H1 (cell line): ENCODE results near the gene CCDC91. TPM values are rescaled to one million over a fixed set of nuclear protein-coding genes. Genes with fewer than 3 reads are reported as not detected.

Source experiments
- CTCF ChIA-PET: fragments of 300-600 bp; sonication (Branson Sonifier 250); formaldehyde crosslinking; loops from one replicate; lab custom pipeline; 2021; ENCODE audit not compliant: partially characterized antibody; lab: Charles Lee
- POLR2A ChIA-PET: fragments of 300-600 bp; sonication (Branson Sonifier 250); formaldehyde crosslinking; loops from one replicate; lab custom pipeline; 2021; ENCODE audit warnings: inconsistent platforms; ENCODE audit not compliant: partially characterized antibody; lab: Charles Lee
- DNase-seq, 2 experiments: peaks; one replicate each; pipeline versions ENCODE4 v3.0.0 to v3.0.0-alpha.2; 2010 to 2022; ENCODE audit warnings: low spot score in 2 of 2, low read depth in 1 of 2, mixed read lengths in 1 of 2
- FAIRE-seq: peaks from 2 replicates; lab custom pipeline; 2011; peaks lifted over from hg19 to GRCh38; lab: Jason Lieb, UNC
- H2AFZ ChIP-seq: 2 replicates; pipeline ENCODE4 v1.8.1; 2012; ENCODE audit warnings: low read length, inconsistent platforms
- H2AK5ac ChIP-seq: 2 replicates; pipeline ENCODE4 v1.6.1; 2013; ENCODE audit warnings: low read depth, low read length
- H2BK120ac ChIP-seq: replicated peaks from 2 replicates; pipeline ENCODE3; 2013; ENCODE audit warnings: low read depth, low read length, inconsistent platforms
- H2BK12ac ChIP-seq: 2 replicates; pipeline ENCODE4 v1.6.1; 2013; ENCODE audit warnings: low read depth, low read length
- H2BK15ac ChIP-seq: 2 replicates; pipeline ENCODE4 v1.6.1; 2013; ENCODE audit warnings: low read length
- H2BK20ac ChIP-seq: 2 replicates; pipeline ENCODE4 v1.6.1; 2013; ENCODE audit warnings: low read length
- H2BK5ac ChIP-seq: 2 replicates; pipeline ENCODE4 v1.6.1; 2013; ENCODE audit warnings: low read depth, low read length
- H3K14ac ChIP-seq: 2 replicates; pipeline ENCODE4 v1.6.1; 2013; ENCODE audit warnings: inconsistent platforms; ENCODE audit not compliant: insufficient read length
- H3K18ac ChIP-seq: 2 replicates; pipeline ENCODE4 v1.6.1; 2013; ENCODE audit warnings: low read length; ENCODE audit errors: extremely low read depth
- H3K23ac ChIP-seq: 2 replicates; pipeline ENCODE4 v1.6.1; 2013; ENCODE audit warnings: inconsistent platforms; ENCODE audit not compliant: insufficient read length
- H3K23me2 ChIP-seq: 2 replicates; pipeline ENCODE4 v1.6.1; 2013; ENCODE audit warnings: low read depth, low read length
- H3K27ac ChIP-seq: 2 replicates; pipeline ENCODE4 v1.6.1; 2011; ENCODE audit warnings: low read depth, low read length, inconsistent platforms
- H3K27me3 ChIP-seq, 4 experiments: replicated peaks in 1 of 4; 1 replicate in 1 of 4; 2 replicates in 3 of 4; pipeline versions ENCODE4 v1.6.1 to v1.8.1; 2011 to 2013; ENCODE audit warnings: low read length in 3 of 4, mild to moderate bottlenecking in 3 of 4, inconsistent platforms in 2 of 4, mixed read lengths in 2 of 4, moderate library complexity in 1 of 4; ENCODE audit not compliant: control insufficient read depth in 3 of 4, insufficient read depth in 3 of 4; ENCODE audit errors: extremely low read depth in 1 of 4
- H3K36me3 ChIP-seq, 4 experiments: 2 replicates each; pipeline versions ENCODE4 v1.6.1 to v1.8.1; 2011 to 2013; ENCODE audit warnings: mild to moderate bottlenecking in 4 of 4, low read length in 3 of 4, moderate library complexity in 2 of 4, control low read depth in 1 of 4, inconsistent platforms in 1 of 4; ENCODE audit not compliant: insufficient read depth in 4 of 4, control insufficient read depth in 2 of 4
- H3K4ac ChIP-seq: replicated peaks from 2 replicates; pipeline ENCODE3; 2013; ENCODE audit warnings: low read length, low read depth, mixed read lengths, inconsistent platforms; ENCODE audit not compliant: insufficient read length
- H3K4me1 ChIP-seq, 4 experiments: replicated peaks in 1 of 4; 1 replicate in 1 of 4; 2 replicates in 3 of 4; pipeline versions ENCODE4 v1.6.1 to v1.8.1; 2011 to 2013; ENCODE audit warnings: low read length in 3 of 4, inconsistent platforms in 2 of 4, mixed read lengths in 1 of 4; ENCODE audit not compliant: insufficient read depth in 4 of 4, control insufficient read depth in 3 of 4
- H3K4me2 ChIP-seq, 2 experiments: 2 replicates each; pipeline versions ENCODE4 v1.6.1 to v1.8.1; 2011 to 2013; ENCODE audit warnings: low read depth in 2 of 2, low read length in 2 of 2, control low read depth in 1 of 2, inconsistent platforms in 1 of 2, mild to moderate bottlenecking in 1 of 2; ENCODE audit not compliant: insufficient read depth in 1 of 2
- H3K4me3 ChIP-seq, 4 experiments: fragments of 200-600, 300-600 bp in 1 of 4; sonication (generic), shearing (Covaris generic), sonication (Bioruptor Twin) in 1 of 4; 2 replicates each; pipeline versions ENCODE4 v1.5.1 to v1.8.1; 2011 to 2016; ENCODE audit warnings: low read length in 4 of 4, low read depth in 3 of 4, control low read depth in 2 of 4, inconsistent platforms in 2 of 4, mild to moderate bottlenecking in 2 of 4, mixed read lengths in 1 of 4, moderate library complexity in 1 of 4; ENCODE audit not compliant: insufficient read depth in 2 of 4; ENCODE audit errors: extremely low read depth in 1 of 4
- H3K56ac ChIP-seq: replicated peaks from 2 replicates; pipeline ENCODE3; 2013; ENCODE audit warnings: low read depth, mild to moderate bottlenecking, mixed read lengths, low read length, inconsistent platforms; ENCODE audit not compliant: insufficient read length
- H3K79me1 ChIP-seq: 2 replicates; pipeline ENCODE4 v1.6.1; 2013; ENCODE audit warnings: low read depth, low read length, control low read depth
- H3K79me2 ChIP-seq, 2 experiments: 2 replicates each; pipeline versions ENCODE4 v1.6.1 to v1.8.1; 2012 to 2013; ENCODE audit warnings: low read length in 2 of 2, mild to moderate bottlenecking in 2 of 2, inconsistent platforms in 1 of 2; ENCODE audit not compliant: insufficient read depth in 2 of 2, control insufficient read depth in 1 of 2
- H3K9ac ChIP-seq, 4 experiments: replicated peaks in 1 of 4; 1 replicate in 1 of 4; 2 replicates in 3 of 4; pipeline versions ENCODE4 v1.6.1 to v1.8.1; 2011 to 2013; ENCODE audit warnings: low read depth in 3 of 4, low read length in 3 of 4, control low read depth in 2 of 4, mild to moderate bottlenecking in 2 of 4, moderate library complexity in 2 of 4, inconsistent platforms in 1 of 4; ENCODE audit errors: extremely low read depth in 1 of 4
- H3K9me3 ChIP-seq, 2 experiments: 2 replicates each; pipeline versions ENCODE4 v1.6.1 to v1.8.1; 2012 to 2013; ENCODE audit warnings: mild to moderate bottlenecking in 2 of 2, moderate library complexity in 2 of 2, control low read depth in 1 of 2, inconsistent platforms in 1 of 2, low read depth in 1 of 2, low read length in 1 of 2, mixed read lengths in 1 of 2; ENCODE audit not compliant: insufficient read depth in 2 of 2
- H4K20me1 ChIP-seq, 2 experiments: replicated peaks in 1 of 2; 2 replicates each; pipeline versions ENCODE3 to v1.8.1; 2011 to 2013; ENCODE audit warnings: inconsistent platforms in 2 of 2, low read length in 2 of 2, mild to moderate bottlenecking in 1 of 2; ENCODE audit not compliant: insufficient read depth in 2 of 2, control insufficient read depth in 1 of 2
- H4K5ac ChIP-seq: 2 replicates; pipeline ENCODE4 v1.6.1; 2013; ENCODE audit warnings: low read length, low read depth, mixed read lengths, inconsistent platforms; ENCODE audit not compliant: insufficient read length
- H4K8ac ChIP-seq: 2 replicates; pipeline ENCODE4 v1.8.0; 2013; ENCODE audit warnings: mild to moderate bottlenecking, moderate library complexity, low read length, inconsistent platforms; ENCODE audit not compliant: insufficient read depth; ENCODE audit errors: extremely low read depth
- H4K91ac ChIP-seq: replicated peaks from 2 replicates; pipeline ENCODE3; 2013; ENCODE audit warnings: low read length, mixed read lengths, inconsistent platforms; ENCODE audit not compliant: insufficient read length
- MAFK ChIP-seq: IDR thresholded peaks from 2 replicates; pipeline ENCODE4 v1.6.1; 2012; ENCODE audit warnings: low read depth, mild to moderate bottlenecking, improper control_type of control experiment, low read length
- polyA plus RNA-seq, 7 experiments: library from polyadenylated mRNA; depleted of rRNA in 3 of 7; stranded (reverse) in 5 of 7; unstranded in 2 of 7; fragments of >200 nt in 5 of 7; fragments of 200-250 nt in 2 of 7; gene quantifications; 1 replicate in 5 of 7; 2 replicates in 1 of 7; 4 replicates in 1 of 7; pipeline versions ENCODE4 v1.2.1 to v1.2.3, GENCODE V29; 2011 to 2013; ENCODE audit warnings: missing spikeins in 2 of 7, mixed read lengths in 2 of 7
- total RNA-seq: library from RNA; stranded (reverse); fragmentation: NEBNext Ultra II Directional; extraction: Animal tissue kit (Norgen Biotek cat#: 25700); gene quantifications from 2 replicates; pipeline ENCODE4 v1.2.1, GENCODE V29; 2021
- TF ChIP-seq, protein P1 (sequence below): IDR thresholded peaks from 2 replicates; pipeline ENCODE4 v1.6.1; 2011; ENCODE audit warnings: low read depth, mild to moderate bottlenecking, low read length; ENCODE audit not compliant: insufficient read depth

CCDC91 gene
- total and polyA plus RNA-seq, 2 of the 8 experiments (the other 6 are each of a cell fraction or from before 2014, with no cell fraction given), result 8.6 to 23.1 TPM

DNA sequence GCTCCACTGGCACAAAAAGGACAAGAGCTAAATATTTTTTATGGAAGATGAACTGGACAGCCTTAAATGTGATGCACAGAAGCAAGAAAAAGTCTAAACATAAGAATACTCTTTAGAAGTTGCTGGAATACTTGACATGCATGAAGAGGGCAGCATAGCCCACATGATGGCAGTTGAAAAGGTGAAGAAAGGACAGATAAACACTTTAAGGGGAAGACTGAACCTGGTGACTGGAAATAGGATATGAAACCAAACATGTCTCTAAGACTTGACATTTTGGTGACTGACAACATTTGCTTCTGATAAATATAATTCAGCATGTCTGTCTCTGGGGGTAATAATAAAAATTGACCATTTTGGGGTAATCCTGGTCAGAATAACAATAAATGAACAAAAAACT is 273.1 kb downstream of the CCDC91 start:
- Histone ChIP-seq H3K9ac (no peak overlapping the region), H2BK12ac (no peak overlapping the region), H3K27me3 (no peaks in the 10 kb centered on the region), H3K27ac (no peak overlapping the region), H3K4me2 (no peak overlapping the region), H3K9me3 (peaks cover 3 to 5% of the 10 kb centered on the region in 2 experiments; a peak in 1 of 4 replicates), H3K36me3 (peaks cover 0 to 7% (median 0%) of the 10 kb centered on the region in 4 experiments; a peak in 3 of 8 replicates), H3K4me1 (peaks cover 0 to 18% (median 5%) of the 10 kb centered on the region in 4 experiments; a peak in 2 of 7 replicates), H4K5ac (no peak overlapping the region), H3K56ac (no peak overlapping the region), H2AK5ac (no peak overlapping the region), H3K23ac (no peak overlapping the region), H4K20me1 (no peaks in the 10 kb centered on the region)
- POLR2A ChIA-PET, result no interaction called here
- no peak for DNase-seq
- TF ChIP-seq MAFK, result no peak
- TF ChIP-seq, protein P1, sequence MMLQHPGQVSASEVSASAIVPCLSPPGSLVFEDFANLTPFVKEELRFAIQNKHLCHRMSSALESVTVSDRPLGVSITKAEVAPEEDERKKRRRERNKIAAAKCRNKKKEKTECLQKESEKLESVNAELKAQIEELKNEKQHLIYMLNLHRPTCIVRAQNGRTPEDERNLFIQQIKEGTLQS, result no peak
- TF ChIP-seq, all 59 proteins: peak for 0
- no peak overlapping the region for H2BK15ac ChIP-seq
- CTCF ChIA-PET, result interaction anchor here (1.1 kb wide), 1 partner anchor 12 kb away, joined by 3 read pairs; no protein-coding TSS in a partner anchor
- H3K4ac ChIP-seq, result no peak overlapping the region
- H3K79me2 ChIP-seq, result no peaks in the 10 kb centered on the region
- H3K79me1 ChIP-seq, result no peaks in the 10 kb centered on the region
- no peaks in the 10 kb centered on the region for H3K23me2 ChIP-seq
- no peak overlapping the region for H3K18ac ChIP-seq
- no peak overlapping the region for H3K14ac ChIP-seq
- H4K91ac ChIP-seq, result no peak overlapping the region
- no peak overlapping the region for H2BK20ac ChIP-seq
- no peak overlapping the region for H2BK120ac ChIP-seq
- no peak overlapping the region for H2AFZ ChIP-seq
- no peak overlapping the region for H4K8ac ChIP-seq
- no peak overlapping the region for H3K4me3 ChIP-seq
- no peak overlapping the region for H2BK5ac ChIP-seq
- no peak for FAIRE-seq
